HepG2 (cell line): Measurements from ENCODE around the gene POLR1H.

Source experiments
- CREM ChIP-seq, 2 experiments: sonication (generic) in 1 of 2; formaldehyde crosslinking in 1 of 2; IDR thresholded peaks; 2 replicates each; pipeline versions ENCODE4 v1.4.0 to v1.6.1; 2016 to 2020; ENCODE audit warnings: antibody characterized with exemption in 1 of 2, mild to moderate bottlenecking in 1 of 2, missing genetic modification reagents in 1 of 2
- EZH2 ChIP-seq: conservative IDR thresholded peaks from 2 replicates; pipeline ENCODE4 v1.6.1; 2012; ENCODE audit warnings: mild to moderate bottlenecking, low read depth, low read length, moderate library complexity
- FOSL2 ChIP-seq: sonication (generic); formaldehyde crosslinking; IDR thresholded peaks from 2 replicates; pipeline ENCODE4 v1.4.0; 2020; ENCODE audit warnings: missing genetic modification reagents
- HMG20A ChIP-seq: IDR thresholded peaks from 2 replicates; pipeline ENCODE4 v1.6.1; 2016; ENCODE audit warnings: borderline replicate concordance
- ISX ChIP-seq: sonication (generic); formaldehyde crosslinking; conservative IDR thresholded peaks from 2 replicates; pipeline ENCODE4 v1.5.0; 2020; ENCODE audit warnings: missing genetic modification reagents
- MTF1 ChIP-seq: sonication (generic); formaldehyde crosslinking; IDR thresholded peaks from 2 replicates; pipeline ENCODE4 v1.5.0; 2020; ENCODE audit warnings: missing genetic modification reagents
- POLR2A ChIP-seq, 2 experiments: IDR thresholded peaks; 2 replicates each; pipeline ENCODE4 v1.6.1; 2011; ENCODE audit warnings: low read depth in 2 of 2, low read length in 2 of 2, mild to moderate bottlenecking in 1 of 2, moderate library complexity in 1 of 2; ENCODE audit not compliant: insufficient read depth in 1 of 2
- POLR2AphosphoS5 ChIP-seq: IDR thresholded peaks from 2 replicates; pipeline ENCODE4 v1.6.1; 2012; ENCODE audit warnings: low read depth, low read length
- TRIM24 ChIP-seq: sonication (generic); formaldehyde crosslinking; IDR thresholded peaks from 2 replicates; pipeline ENCODE4 v1.8.0; 2022; ENCODE audit warnings: mild to moderate bottlenecking, missing genetic modification reagents
- ZNF263 ChIP-seq: sonication (generic); formaldehyde crosslinking; IDR thresholded peaks from 2 replicates; pipeline ENCODE4 v1.4.0; 2020; ENCODE audit warnings: missing genetic modification reagents
- TF ChIP-seq, protein P1 (sequence below): sonication (generic); formaldehyde crosslinking; IDR thresholded peaks from 2 replicates; pipeline ENCODE4 v1.5.0; 2020; ENCODE audit warnings: mild to moderate bottlenecking, missing genetic modification reagents, moderate library complexity

DNA sequence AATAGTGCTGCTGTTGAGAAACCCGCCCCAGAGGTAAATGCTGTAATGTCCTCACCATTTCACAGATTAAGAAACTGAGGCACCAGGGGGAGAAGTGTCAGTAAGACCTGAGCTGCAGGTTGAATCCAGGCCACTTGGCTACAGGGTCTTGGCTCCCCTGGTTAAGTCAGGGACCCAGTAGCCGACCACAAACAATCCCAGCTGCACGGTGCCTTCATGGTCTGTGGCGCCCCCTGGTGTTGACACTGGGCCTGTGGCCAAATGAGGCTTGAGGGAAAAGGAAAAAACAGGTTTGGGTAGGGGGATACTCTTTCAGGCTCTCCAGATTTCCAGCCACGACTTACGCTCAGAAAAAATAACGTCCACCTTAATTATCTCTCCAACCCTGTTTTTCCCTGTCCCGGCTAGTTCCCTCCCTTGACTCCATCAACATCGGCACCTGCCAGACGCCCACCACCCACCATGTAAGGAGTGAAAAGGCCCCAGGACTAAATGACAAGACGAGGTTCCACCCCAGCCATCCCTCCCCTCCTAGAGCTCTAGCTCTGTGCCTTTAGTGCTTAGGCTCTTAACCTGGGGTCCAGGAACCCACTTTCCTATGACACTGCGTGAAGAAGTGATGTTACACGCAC is 47.7 kb upstream of the POLR1H start:
- TF ChIP-seq ZNF263 (CRISPR knock-in tag): no peak
- TF ChIP-seq CREM (IDR thresholded peaks at IDR 0.05): no peak
- TF ChIP-seq CREM (CRISPR knock-in tag; IDR thresholded peaks at IDR 0.05): no peak
- TF ChIP-seq POLR2AphosphoS5: no peak
- TF ChIP-seq MTF1 (CRISPR knock-in tag): no peak
- no peak for TF ChIP-seq POLR2A (IDR thresholded peaks at IDR 0.05; ENCODE audit: insufficient read depth in 1 of 2, low read depth in 2 of 2, low read length in 2 of 2)
- no peak for TF ChIP-seq FOSL2
- no peak for TF ChIP-seq TRIM24 (CRISPR knock-in tag)
- no peak for TF ChIP-seq ISX
- TF ChIP-seq HMG20A (CRISPR knock-in tag): no peak
- TF ChIP-seq, protein P1, sequence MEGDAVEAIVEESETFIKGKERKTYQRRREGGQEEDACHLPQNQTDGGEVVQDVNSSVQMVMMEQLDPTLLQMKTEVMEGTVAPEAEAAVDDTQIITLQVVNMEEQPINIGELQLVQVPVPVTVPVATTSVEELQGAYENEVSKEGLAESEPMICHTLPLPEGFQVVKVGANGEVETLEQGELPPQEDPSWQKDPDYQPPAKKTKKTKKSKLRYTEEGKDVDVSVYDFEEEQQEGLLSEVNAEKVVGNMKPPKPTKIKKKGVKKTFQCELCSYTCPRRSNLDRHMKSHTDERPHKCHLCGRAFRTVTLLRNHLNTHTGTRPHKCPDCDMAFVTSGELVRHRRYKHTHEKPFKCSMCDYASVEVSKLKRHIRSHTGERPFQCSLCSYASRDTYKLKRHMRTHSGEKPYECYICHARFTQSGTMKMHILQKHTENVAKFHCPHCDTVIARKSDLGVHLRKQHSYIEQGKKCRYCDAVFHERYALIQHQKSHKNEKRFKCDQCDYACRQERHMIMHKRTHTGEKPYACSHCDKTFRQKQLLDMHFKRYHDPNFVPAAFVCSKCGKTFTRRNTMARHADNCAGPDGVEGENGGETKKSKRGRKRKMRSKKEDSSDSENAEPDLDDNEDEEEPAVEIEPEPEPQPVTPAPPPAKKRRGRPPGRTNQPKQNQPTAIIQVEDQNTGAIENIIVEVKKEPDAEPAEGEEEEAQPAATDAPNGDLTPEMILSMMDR (CRISPR knock-in tag): peak; percentile 77
- TF ChIP-seq EZH2: no peak
